Lung (tissue), 12 donors: Measurements from ENCODE around the gene C3orf18. TPM values are rescaled to one million over a fixed set of nuclear protein-coding genes. Genes with fewer than 3 reads are reported as not detected.

Experiments
- ATAC-seq: fragments of 200-7000 bp; cut with Tn5 transposase; one replicate; pipeline ENCODE4 v1.9.1; 2020; ENCODE audit warnings: moderate number of reproducible peaks; ENCODE audit not compliant: insufficient read depth, low FRiP score
- DNase-seq, 3 donors: peaks; one replicate each; pipeline ENCODE4 v3.0.0-alpha.2; 2013 to 2017
- H3K27ac ChIP-seq, 2 donors: one replicate each; pipeline ENCODE4 v1.5.1; 2013; ENCODE audit warnings: mild to moderate bottlenecking in 2 of 2, moderate library complexity in 2 of 2, control low read depth in 1 of 2, inconsistent platforms in 1 of 2, low read depth in 1 of 2, low read length in 1 of 2
- H3K27me3 ChIP-seq, 3 donors: one replicate each; pipeline ENCODE4 v1.5.1; 2013; ENCODE audit warnings: low read length in 2 of 3; ENCODE audit not compliant: control insufficient read depth in 3 of 3, insufficient read depth in 3 of 3
- H3K36me3 ChIP-seq, 4 donors: one replicate each; pipeline ENCODE4 v1.5.1; 2013; ENCODE audit warnings: low read length in 4 of 4, mild to moderate bottlenecking in 1 of 4, moderate library complexity in 1 of 4; ENCODE audit not compliant: control insufficient read depth in 4 of 4, insufficient read depth in 4 of 4
- H3K4me1 ChIP-seq, 5 donors: one replicate each; pipeline ENCODE4 v1.5.1; 2013; ENCODE audit warnings: low read length in 5 of 5, mild to moderate bottlenecking in 2 of 5, moderate library complexity in 1 of 5; ENCODE audit not compliant: control insufficient read depth in 5 of 5, insufficient read depth in 5 of 5
- H3K4me3 ChIP-seq: one replicate; pipeline ENCODE4 v1.5.1; 2013; ENCODE audit warnings: mild to moderate bottlenecking, control low read depth, moderate library complexity
- H3K9ac ChIP-seq, 2 donors: one replicate each; pipeline ENCODE4 v1.5.1; 2013; ENCODE audit warnings: low read length in 2 of 2, control low read depth in 1 of 2; ENCODE audit not compliant: insufficient read depth in 1 of 2
- H3K9me3 ChIP-seq, 4 donors: one replicate each; pipeline ENCODE4 v1.5.1; 2013; ENCODE audit warnings: low read length in 3 of 4, mild to moderate bottlenecking in 1 of 4, moderate library complexity in 1 of 4; ENCODE audit not compliant: control insufficient read depth in 4 of 4, insufficient read depth in 3 of 4
- WGBS, 2 donors: extraction: QIAGEN DNeasy Blood & Tissue Kit; methylation state at CpG; one replicate each; pipeline ENCODE4 v1.1.7; 2013; 5-methylcytosine and 5-hydroxymethylcytosine counted together
- polyA plus RNA-seq, 2 donors: library from polyadenylated mRNA; stranded (reverse); fragments of 200-250 nt; gene quantifications; one replicate each; pipeline ENCODE4 v1.2.1, GENCODE V29; 2013
- total RNA-seq, 2 donors: library from RNA; depleted of rRNA in 1 of 2; stranded (reverse); fragments of >200 nt in 1 of 2; gene quantifications; one replicate each; pipeline ENCODE4 v1.2.1, GENCODE V29; 2014 to 2021
- TF ChIP-seq, protein P1 (sequence below): IDR thresholded peaks from 2 replicates; pipeline ENCODE4 v1.5.1; 2012; ENCODE audit warnings: mild to moderate bottlenecking; ENCODE audit errors: control extremely low read depth, extremely low read depth
- donor health status: control.
- donor health status: control.
- donor health status: Bipolar disorder and iron deficiency.
- donor health status: healthy.
- donor health status: DM: yes; HTN: yes; CAD: no.

The C3orf18 gene
- total and polyA plus RNA-seq, 4 donors = 2.7 to 7.0 (median 4.5) TPM

DNA sequence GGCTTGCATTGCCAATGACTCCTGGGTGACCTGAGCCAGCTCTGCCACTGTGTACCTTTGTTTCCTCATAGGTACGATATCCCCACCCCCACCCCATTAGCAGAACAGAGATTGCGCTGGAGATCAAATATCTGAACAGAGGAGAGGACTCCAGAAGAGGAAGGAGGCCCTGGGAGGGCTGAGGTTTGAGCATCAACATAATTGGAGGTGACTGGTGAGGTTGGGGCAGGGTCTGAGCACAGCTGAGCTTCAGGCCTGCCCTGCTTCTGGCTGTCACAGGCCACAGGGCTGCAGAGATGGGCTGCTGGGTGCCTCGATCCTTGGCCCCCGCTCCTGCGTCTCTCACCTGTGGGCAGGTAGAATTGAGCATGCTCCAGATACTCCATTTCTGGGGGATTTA is 42.8 kb downstream of the C3orf18 start:
- Histone ChIP-seq H3K27me3 (no peaks in the 10 kb centered on the region), H3K27ac (no peak overlapping the region), H3K9me3 (no peaks in the 10 kb centered on the region), H3K36me3 (no peaks in the 10 kb centered on the region), H3K4me1 (no peaks in the 10 kb centered on the region), H3K4me3 (no peak overlapping the region), H3K9ac (no peak overlapping the region)
- 82 to 89% methylated on average over 5 of the region's 5 CpGs for WGBS, 2 donors
- no peak for DNase-seq
- ATAC-seq = no peak
- TF ChIP-seq, protein P1, sequence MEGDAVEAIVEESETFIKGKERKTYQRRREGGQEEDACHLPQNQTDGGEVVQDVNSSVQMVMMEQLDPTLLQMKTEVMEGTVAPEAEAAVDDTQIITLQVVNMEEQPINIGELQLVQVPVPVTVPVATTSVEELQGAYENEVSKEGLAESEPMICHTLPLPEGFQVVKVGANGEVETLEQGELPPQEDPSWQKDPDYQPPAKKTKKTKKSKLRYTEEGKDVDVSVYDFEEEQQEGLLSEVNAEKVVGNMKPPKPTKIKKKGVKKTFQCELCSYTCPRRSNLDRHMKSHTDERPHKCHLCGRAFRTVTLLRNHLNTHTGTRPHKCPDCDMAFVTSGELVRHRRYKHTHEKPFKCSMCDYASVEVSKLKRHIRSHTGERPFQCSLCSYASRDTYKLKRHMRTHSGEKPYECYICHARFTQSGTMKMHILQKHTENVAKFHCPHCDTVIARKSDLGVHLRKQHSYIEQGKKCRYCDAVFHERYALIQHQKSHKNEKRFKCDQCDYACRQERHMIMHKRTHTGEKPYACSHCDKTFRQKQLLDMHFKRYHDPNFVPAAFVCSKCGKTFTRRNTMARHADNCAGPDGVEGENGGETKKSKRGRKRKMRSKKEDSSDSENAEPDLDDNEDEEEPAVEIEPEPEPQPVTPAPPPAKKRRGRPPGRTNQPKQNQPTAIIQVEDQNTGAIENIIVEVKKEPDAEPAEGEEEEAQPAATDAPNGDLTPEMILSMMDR = no peak

DNA sequence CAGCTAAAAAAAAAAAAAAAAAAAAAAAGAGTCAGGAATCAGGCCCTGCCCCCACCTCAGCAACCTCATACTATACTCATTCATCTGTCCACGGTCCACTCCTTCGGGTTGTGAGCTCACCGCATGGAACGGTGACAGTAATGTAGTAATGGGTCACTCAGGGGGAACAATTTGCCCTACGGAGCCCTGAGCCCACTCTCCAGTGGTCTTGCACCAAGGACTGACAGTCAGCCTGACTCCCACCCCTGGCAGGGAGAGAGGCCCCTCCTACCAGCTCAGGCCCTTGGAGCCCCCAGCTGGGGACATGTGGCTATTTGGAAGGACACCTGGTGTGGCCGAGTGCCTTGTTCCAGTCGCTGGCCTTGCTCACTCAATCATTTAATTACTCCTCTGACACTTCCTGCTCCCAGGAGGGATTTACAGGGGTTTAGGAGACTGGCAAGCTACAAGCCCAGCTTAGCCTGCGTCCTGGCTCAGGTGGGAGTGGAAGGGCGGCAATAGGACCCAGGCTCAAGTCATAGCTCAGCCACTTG is 44.2 kb downstream of the C3orf18 start:
- no peak for DNase-seq
- no peak overlapping the region for H3K9ac ChIP-seq

DNA sequence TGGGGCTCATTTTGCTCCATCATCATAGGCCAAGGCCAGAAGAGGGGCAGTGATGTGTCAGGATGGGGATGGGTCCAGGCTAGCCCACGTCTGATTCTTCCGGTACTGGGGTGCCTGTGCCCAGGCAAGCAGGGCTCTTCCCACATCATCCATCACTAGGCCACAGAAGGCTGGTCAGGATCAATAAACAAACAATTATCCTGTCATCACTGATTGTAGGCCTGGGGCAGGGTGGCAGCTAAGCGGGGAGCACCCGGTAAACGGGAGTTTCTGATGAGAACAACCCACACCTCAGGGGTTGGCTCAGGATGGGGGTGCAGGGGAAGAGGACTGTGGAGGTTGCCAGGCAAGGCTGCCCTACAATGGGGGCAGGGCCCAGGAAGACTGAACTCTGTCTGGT is 46.0 kb downstream of the C3orf18 start:
- H3K27me3 ChIP-seq = no peaks in the 10 kb centered on the region
- no peak overlapping the region for H3K9ac ChIP-seq
- DNase-seq (no peak), ATAC-seq (no peak)
- H3K36me3 ChIP-seq = no peaks in the 10 kb centered on the region
- no peaks in the 10 kb centered on the region for H3K9me3 ChIP-seq
- H3K4me3 ChIP-seq = no peak overlapping the region
- WGBS, 2 donors = 87 to 95% methylated on average over 5 of the region's 5 CpGs
- TF ChIP-seq, protein P1 = no peak
- peaks cover 0 to 17% (median 5%) of the 10 kb centered on the region in 5 donors for H3K4me1 ChIP-seq
- no peak overlapping the region for H3K27ac ChIP-seq

More for the DNA sequence above, 44.2 kb downstream of the C3orf18 start:
- H3K9me3 ChIP-seq = no peaks in the 10 kb centered on the region
- WGBS, 2 donors = 82 to 83% methylated on average over 9 of the region's 9 CpGs
- no peak for ATAC-seq
- H3K27me3 ChIP-seq = no peaks in the 10 kb centered on the region
- TF ChIP-seq, protein P1 = no peak
- no peak overlapping the region for H3K4me3 ChIP-seq
- H3K36me3 ChIP-seq = no peaks in the 10 kb centered on the region
- H3K27ac ChIP-seq = no peak overlapping the region
- no peaks in the 10 kb centered on the region for H3K4me1 ChIP-seq

DNA sequence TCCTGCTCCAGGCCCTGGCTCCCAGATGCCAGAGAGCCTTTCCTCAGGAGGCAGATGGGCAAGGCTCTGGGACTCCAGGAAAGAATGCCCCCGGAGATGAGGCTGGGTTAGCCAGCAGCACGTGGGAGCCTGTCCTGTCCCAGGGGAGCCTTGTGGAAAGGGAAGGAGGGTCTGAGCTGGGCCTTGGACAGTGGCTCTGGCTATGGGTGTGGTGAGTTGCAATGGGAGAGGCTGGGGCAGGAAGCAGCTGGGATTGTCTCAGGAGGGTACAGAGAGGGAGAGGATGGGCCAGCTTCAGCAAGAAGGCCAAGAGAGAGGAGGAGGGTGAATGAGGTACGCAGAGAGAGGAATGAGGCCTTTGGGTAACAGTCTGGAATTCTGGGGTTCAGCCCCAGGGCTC is 46.7 kb downstream of the C3orf18 start:
- H3K4me1 ChIP-seq = peaks cover 0 to 24% (median 8%) of the 10 kb centered on the region in 5 donors
- 64 to 78% methylated on average over 3 of the region's 3 CpGs for WGBS, 2 donors
- H3K27me3 ChIP-seq = no peaks in the 10 kb centered on the region
- H3K27ac ChIP-seq = no peak overlapping the region
- no peak for DNase-seq
- TF ChIP-seq, protein P1 = no peak
- ATAC-seq = no peak
- H3K36me3 ChIP-seq = no peaks in the 10 kb centered on the region
- H3K9me3 ChIP-seq = no peaks in the 10 kb centered on the region
- H3K9ac ChIP-seq = no peak overlapping the region
- no peak overlapping the region for H3K4me3 ChIP-seq
